AG09309 (cell line): ENCODE measurements around the gene CELSR1.

Experiments
- DNase-seq: peaks from one replicate; pipeline ENCODE4 v3.0.0-alpha.2; 2010; ENCODE audit warnings: low read depth
- H3K4me3 ChIP-seq: 2 replicates; pipeline ENCODE4 v1.5.1; 2011; ENCODE audit warnings: mild to moderate bottlenecking, low read depth, low read length, moderate library complexity; ENCODE audit not compliant: control insufficient read depth
- CTCF ChIP-seq: IDR thresholded peaks from 2 replicates; pipeline ENCODE4 v1.5.1; 2011; ENCODE audit warnings: mild to moderate bottlenecking, low read depth, low read length, inconsistent platforms; ENCODE audit not compliant: insufficient read depth, control insufficient read depth; ENCODE audit errors: missing control alignments

Gene CELSR1

GRCh38 chr22:46354176-46354992, 183.0 kb downstream of the CELSR1 start:
- H3K4me3 ChIP-seq, result no peak overlapping the region
- TF ChIP-seq CTCF, result no peak
- no peak for DNase-seq

- no peak for TF ChIP-seq CTCF
- DNase-seq, result no peak
- H3K4me3 ChIP-seq, result no peak overlapping the region
Observed at GRCh38 chr22:46353483-46354105, 183.8 kb downstream of the CELSR1 start.

- no peak for DNase-seq
- no peak overlapping the region for H3K4me3 ChIP-seq
- no peak for TF ChIP-seq CTCF
Observed at GRCh38 chr22:46352691-46353386, 184.6 kb downstream of the CELSR1 start.

- no peak overlapping the region for H3K4me3 ChIP-seq
- no peak for TF ChIP-seq CTCF
- no peak for DNase-seq
Observed at GRCh38 chr22:46352276-46352675, 185.1 kb downstream of the CELSR1 start.

GRCh38 chr22:46351767-46352166, 185.7 kb downstream of the CELSR1 start:
- no peak for DNase-seq
- no peak for TF ChIP-seq CTCF

GRCh38 chr22:46351131-46351735, 186.2 kb downstream of the CELSR1 start:
- no peak for DNase-seq
- no peak for TF ChIP-seq CTCF
- no peak overlapping the region for H3K4me3 ChIP-seq

More at GRCh38 chr22:46351767-46352166, 185.7 kb downstream of the CELSR1 start:
- H3K4me3 ChIP-seq, result no peak overlapping the region
